ENCODE data around the gene MYL10.

MYL10 gene

DNA sequence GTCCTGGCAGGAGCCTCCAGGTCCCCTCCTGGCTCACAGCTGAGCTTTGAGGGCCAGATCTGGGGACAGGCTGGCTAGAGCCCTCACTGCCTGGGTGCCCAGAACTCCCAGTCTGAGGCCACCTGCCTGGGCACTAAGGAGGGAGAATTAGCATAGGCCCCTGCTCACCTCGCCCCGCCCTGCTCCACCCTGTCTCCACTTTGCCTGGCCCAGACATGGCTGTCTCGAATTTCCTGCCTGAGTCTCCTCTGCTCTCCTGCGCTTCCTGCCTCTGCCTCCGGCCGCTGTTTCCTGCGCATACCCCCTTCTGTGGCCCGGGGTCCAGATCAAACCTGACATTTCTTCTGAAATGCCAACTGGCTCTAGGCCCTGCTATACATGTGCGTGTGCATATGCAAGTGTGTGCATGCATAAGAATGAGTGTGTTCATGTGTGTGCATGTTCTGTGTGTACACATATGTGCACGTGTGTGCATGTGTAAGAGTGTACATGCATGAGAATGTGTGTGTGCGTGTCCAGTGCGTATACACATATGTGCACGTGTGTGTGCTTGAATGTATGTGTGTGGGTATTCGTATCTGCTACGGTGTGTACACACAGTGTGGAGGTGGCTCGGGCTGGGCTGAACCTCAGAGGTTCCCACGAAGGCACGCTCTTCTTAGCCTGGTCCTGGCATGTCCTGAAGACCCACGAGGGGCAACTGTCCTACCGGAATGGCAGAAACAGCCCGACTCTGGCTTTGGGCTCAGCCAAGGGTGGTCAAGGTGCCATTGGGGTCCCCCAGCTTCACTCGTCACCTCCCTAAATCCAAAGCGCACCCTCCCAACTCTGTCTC is 64.9 kb downstream of the MYL10 start:
- DNase-seq: no peak
